HEK293T (cell line): ENCODE data around the gene EXOSC3.
"Not testable (repeated sequence)": the region's sequence is repeated elsewhere in the genome, so short reads cannot be mapped to it uniquely, and the experiment has no call there.

Experiments used
- CTCF ChIA-PET: fragments of 350-600 bp; formaldehyde crosslinking; extraction: SDS; loops from one replicate; lab custom pipeline; 2021; ENCODE audit warnings: antibody characterized with exemption, inconsistent platforms; lab: Yijun Ruan, JAX
- POLR2A ChIA-PET: fragments of 350-600 bp; formaldehyde crosslinking; extraction: SDS; loops from one replicate; lab custom pipeline; 2020; ENCODE audit warnings: antibody characterized with exemption, inconsistent platforms; lab: Yijun Ruan, JAX
- DNase-seq: peaks from one replicate; pipeline ENCODE4 v3.0.0; 2012; ENCODE audit warnings: mixed read lengths; ENCODE audit errors: extremely low spot score
- ARNT ChIP-seq: fragments of 450-650 bp; IDR thresholded peaks from 2 replicates; pipeline ENCODE4 v1.6.1; 2017; ENCODE audit warnings: mild to moderate bottlenecking
- BHLHE40 ChIP-seq: fragments of 450-650 bp; IDR thresholded peaks from 2 replicates; pipeline ENCODE4 v1.6.1; 2016; ENCODE audit warnings: mild to moderate bottlenecking, moderate library complexity, borderline replicate concordance
- CTBP1 ChIP-seq: fragments of 450-650 bp; IDR thresholded peaks from 2 replicates; pipeline ENCODE4 v1.6.1; 2016; ENCODE audit warnings: borderline replicate concordance
- ELF4 ChIP-seq: fragments of 450-650 bp; IDR thresholded peaks from 2 replicates; pipeline ENCODE4 v1.6.1; 2017; ENCODE audit warnings: antibody characterized with exemption
- FOXA1 ChIP-seq: fragments of 450-650 bp; IDR thresholded peaks from 2 replicates; pipeline ENCODE4 v1.6.1; 2016; ENCODE audit warnings: mild to moderate bottlenecking
- FOXK2 ChIP-seq: fragments of 450-650 bp; IDR thresholded peaks from 2 replicates; pipeline ENCODE4 v1.6.1; 2016; ENCODE audit warnings: mild to moderate bottlenecking
- FOXM1 ChIP-seq: fragments of 450-650 bp; IDR thresholded peaks from 2 replicates; pipeline ENCODE4 v1.6.1; 2017; ENCODE audit warnings: mild to moderate bottlenecking, borderline replicate concordance
- HDGF ChIP-seq: fragments of 450-650 bp; IDR thresholded peaks from 2 replicates; pipeline ENCODE4 v1.6.1; 2017; ENCODE audit warnings: antibody characterized with exemption, borderline replicate concordance
- L3MBTL2 ChIP-seq: fragments of 450-650 bp; conservative IDR thresholded peaks from 2 replicates; pipeline ENCODE4 v1.6.1; 2016; ENCODE audit warnings: mild to moderate bottlenecking
- LEF1 ChIP-seq: fragments of 450-650 bp; IDR thresholded peaks from 2 replicates; pipeline ENCODE4 v1.6.1; 2017; ENCODE audit warnings: mild to moderate bottlenecking, borderline replicate concordance
- NFRKB ChIP-seq: fragments of 450-650 bp; IDR thresholded peaks from 2 replicates; pipeline ENCODE4 v1.6.1; 2016; ENCODE audit warnings: mild to moderate bottlenecking, moderate library complexity
- SP1 ChIP-seq: fragments of 450-650 bp; IDR thresholded peaks from 2 replicates; pipeline ENCODE4 v1.6.1; 2017
- SUZ12 ChIP-seq: fragments of 450-650 bp; IDR thresholded peaks from 2 replicates; pipeline ENCODE4 v1.6.1; 2016; ENCODE audit warnings: mild to moderate bottlenecking
- TARDBP ChIP-seq: fragments of 450-650 bp; IDR thresholded peaks from 2 replicates; pipeline ENCODE4 v1.6.1; 2016
- ZNF384 ChIP-seq: fragments of 450-650 bp; IDR thresholded peaks from 2 replicates; pipeline ENCODE4 v1.6.1; 2016
- TF ChIP-seq, protein P1 (sequence below): fragments of 450-650 bp; IDR thresholded peaks from 2 replicates; pipeline ENCODE4 v1.6.1; 2016

Gene EXOSC3

DNA sequence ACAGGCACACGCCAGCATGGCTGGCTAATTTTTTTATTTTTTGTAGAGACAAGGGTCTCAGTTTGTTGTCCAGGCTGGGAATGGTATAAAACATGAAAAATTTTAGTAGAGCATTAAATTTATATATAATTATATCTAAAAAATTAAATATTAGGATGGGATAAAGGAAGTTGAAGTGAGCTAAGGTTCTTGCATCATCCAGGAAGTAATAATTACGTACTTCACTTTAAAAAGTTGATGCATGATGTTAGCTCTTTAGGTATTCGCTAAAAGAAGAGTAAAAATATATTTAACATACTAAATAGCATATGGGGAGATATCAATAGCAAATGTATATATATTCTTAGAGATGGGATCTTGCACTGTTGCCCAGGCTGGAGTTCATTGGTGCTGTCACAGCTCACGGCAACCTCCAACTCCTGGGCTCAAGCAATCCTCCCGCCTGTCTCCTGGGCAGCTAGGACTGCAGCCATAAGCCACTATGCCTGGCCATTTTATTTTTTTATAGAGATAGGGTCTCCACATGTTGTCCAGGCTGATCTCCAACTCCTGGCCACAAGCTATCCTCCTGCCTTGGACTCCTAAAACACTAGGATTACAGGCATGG, 28.0 kb upstream of the EXOSC3 start:
- CTCF ChIA-PET = no interaction called here
- POLR2A ChIA-PET = no interaction called here
- TF ChIP-seq ELF4 = no peak
- no peak for TF ChIP-seq SUZ12
- TF ChIP-seq, protein P1, sequence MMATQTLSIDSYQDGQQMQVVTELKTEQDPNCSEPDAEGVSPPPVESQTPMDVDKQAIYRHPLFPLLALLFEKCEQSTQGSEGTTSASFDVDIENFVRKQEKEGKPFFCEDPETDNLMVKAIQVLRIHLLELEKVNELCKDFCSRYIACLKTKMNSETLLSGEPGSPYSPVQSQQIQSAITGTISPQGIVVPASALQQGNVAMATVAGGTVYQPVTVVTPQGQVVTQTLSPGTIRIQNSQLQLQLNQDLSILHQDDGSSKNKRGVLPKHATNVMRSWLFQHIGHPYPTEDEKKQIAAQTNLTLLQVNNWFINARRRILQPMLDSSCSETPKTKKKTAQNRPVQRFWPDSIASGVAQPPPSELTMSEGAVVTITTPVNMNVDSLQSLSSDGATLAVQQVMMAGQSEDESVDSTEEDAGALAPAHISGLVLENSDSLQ = no peak
- no peak for TF ChIP-seq FOXM1
- no peak for TF ChIP-seq SP1
- no peak for TF ChIP-seq LEF1
- no peak for TF ChIP-seq CTBP1
- TF ChIP-seq FOXA1 = no peak
- no peak for TF ChIP-seq HDGF
- no peak for TF ChIP-seq L3MBTL2
- no peak for TF ChIP-seq ARNT
- DNase-seq = no peak

DNA sequence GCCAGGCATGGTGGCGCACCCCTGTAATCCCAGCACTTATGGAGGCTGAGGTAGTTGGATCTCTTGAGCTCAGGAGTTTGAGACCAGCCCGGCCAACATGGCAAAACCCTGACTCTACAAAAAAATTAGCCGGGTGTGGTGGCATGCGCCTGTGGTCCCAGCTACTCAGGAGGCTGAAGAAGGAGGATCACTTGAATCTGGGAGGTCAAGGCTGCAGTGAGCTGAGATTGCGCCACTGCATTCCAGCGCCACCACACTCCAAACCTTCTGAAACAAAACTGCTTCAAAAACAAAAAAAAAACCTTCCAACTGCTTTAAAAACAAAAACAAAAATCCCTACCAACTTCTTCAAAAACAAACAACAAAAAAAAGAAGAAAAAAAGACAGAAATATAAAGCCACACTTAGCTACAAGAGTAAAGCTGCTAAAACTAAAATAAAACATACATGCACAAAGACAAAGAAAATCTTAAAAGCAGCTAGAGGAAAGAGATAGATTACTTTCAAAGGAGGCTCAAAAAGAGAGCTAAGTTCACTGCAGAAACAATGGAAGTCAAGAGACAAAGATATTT, 27.1 kb upstream of the EXOSC3 start:
- ChIA-PET POLR2A (no interaction called here), CTCF (no interaction called here)
- DNase-seq = no peak
- TF ChIP-seq TARDBP (no peak), ARNT (no peak), L3MBTL2 (no peak), HDGF (no peak), SUZ12 (no peak), SP1 (no peak), ZNF384 (no peak), FOXA1 (no peak), NFRKB (no peak), CTBP1 (no peak), FOXM1 (no peak)

DNA sequence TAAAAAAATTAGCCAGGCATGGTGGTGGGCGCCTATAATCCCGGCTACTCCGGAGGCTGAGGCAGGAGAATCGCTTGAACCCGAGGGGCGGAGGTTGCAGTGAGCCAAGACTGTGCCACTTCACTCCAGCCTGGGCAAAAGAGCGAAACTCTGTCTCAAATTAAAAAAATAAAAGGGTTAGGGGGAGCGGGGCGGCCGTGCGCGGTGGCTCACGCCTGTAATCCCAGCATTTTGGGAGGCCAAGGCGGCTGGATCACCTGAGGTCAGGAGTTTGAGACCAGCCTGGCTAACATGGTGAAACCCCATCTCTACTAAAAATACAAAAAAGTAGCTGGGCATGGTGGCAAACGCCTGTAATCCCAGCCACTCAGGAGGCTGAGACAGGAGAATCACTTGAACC, 24.8 kb upstream of the EXOSC3 start:
- DNase-seq, CTCF ChIA-PET: not testable (repeated sequence)
- POLR2A ChIA-PET = interaction anchor here (1.2 kb wide), 1 partner anchor 9 kb away, joined by 4 read pairs; the partner anchor contains the start of gene DCAF10

DNA sequence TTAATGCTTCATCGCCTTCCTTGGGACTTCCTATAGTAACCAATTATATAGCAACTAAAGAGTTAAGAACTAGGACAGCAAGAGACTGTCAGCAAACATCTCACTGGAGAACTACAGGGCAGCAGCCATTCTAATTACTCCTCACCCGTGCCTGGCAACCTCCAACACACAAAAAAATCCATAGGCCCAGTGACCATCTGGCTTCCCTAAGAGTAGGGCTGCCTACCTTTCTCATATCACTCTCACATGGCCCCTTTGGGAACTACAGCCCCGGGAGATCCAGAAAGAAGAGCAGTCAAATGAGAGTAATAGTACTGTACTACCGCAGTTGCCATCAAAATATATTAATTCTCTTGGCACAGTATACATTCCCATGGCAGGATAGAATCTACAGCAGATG, 21.4 kb upstream of the EXOSC3 start:
- DNase-seq = no peak
- TF ChIP-seq CTBP1 = no peak
- TF ChIP-seq FOXA1 = no peak
- no peak for TF ChIP-seq SUZ12
- TF ChIP-seq HDGF = no peak
- no peak for TF ChIP-seq LEF1
- no peak for TF ChIP-seq TARDBP
- no peak for TF ChIP-seq FOXM1
- TF ChIP-seq NFRKB = no peak
- TF ChIP-seq L3MBTL2 = no peak
- no peak for TF ChIP-seq BHLHE40
- no peak for TF ChIP-seq ZNF384
- no peak for TF ChIP-seq ARNT
- TF ChIP-seq FOXK2 = no peak
- no peak for TF ChIP-seq ELF4
- no peak for TF ChIP-seq SP1
- TF ChIP-seq, protein P1 = no peak
- ChIA-PET CTCF (no interaction called here), POLR2A (no interaction called here)

DNA sequence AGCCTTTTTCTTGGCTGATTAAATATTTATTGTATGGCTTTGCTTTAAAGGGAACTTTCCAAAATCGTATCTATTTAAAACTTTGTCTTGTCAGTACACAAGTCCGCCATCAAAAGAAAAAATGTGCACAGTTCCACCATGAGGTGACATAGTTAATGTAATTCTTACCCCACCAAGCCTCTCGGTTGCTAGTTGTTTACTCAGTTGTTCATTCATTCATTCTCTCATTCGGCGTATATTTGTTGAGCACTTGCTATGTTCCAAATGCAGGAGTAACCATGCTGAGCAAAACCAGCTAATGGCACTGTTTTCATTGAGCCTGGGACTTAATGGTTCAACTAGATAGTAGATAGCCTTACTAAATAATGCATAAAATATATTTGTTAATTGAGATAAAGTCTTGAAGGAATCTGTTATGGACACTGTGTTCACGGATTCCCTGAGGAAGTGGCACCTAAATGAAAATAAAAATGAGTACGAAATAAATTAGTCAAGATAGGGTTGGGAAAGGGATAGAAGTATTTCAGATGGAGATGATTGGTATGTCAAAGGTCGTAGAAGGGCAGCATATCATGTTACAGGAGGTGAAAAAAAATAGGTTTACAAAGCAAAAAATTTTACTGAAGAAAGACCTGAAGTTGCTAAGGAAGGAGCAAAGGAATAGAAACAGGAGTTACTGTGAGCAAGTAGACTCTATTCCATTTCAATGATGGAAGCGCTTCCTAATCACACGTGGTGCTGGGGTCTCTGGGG, 17.3 kb upstream of the EXOSC3 start:
- ChIA-PET CTCF (no interaction called here), POLR2A (interaction anchor here (0.7 to 1.0 kb wide), 2 partner anchors 17 to 210 kb away, joined by 3 to 4 read pairs; partner anchors contain the start of genes EXOSC3 and TOMM5)
- DNase-seq = no peak
- 0 out of 2 replicates have a peak, but pooled peaks have one; percentile 22 for TF ChIP-seq ZNF384
- TF ChIP-seq L3MBTL2 = 0 out of 2 replicates have a peak, but pooled peaks have one; percentile 5
- no peak for TF ChIP-seq NFRKB
- TF ChIP-seq, protein P1 = no peak

DNA sequence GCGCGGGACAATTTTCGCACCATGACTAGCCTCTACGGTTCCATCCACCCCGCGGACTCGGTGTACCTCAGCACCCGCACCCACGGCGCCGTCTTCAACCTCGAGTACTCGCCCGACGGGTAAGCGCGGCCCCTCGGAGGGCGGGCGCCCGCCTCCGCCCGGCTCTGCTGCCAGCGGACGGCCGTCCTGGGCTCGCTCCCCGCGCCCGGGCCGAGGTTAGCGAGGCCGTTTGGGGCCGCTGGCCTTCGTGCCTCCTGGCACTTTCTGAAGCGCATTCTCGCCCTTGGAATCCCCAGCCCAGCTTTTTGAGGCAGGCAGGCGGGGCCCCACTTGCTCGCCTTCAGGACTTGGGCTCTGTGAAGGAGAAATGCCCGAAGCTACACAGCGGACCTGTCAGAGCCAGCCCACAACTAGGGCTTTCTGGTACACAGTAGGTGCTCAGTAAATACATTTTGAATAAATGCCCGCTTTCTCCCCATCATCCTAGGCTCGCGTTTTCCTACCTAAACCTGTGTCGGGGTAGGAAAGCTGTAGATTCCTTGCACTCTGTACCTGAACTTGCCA, 16.5 kb upstream of the EXOSC3 start:
- CTCF ChIA-PET = no interaction called here
- TF ChIP-seq SP1 (no peak), BHLHE40 (no peak), TARDBP (no peak), LEF1 (no peak)
- peak; percentile 34 for DNase-seq
- POLR2A ChIA-PET = interaction anchor here (0.7 to 2.5 kb wide), 5 partner anchors 8 to 209 kb away, joined by 3 to 19 read pairs (median 4); partner anchors contain the start of genes EXOSC3, TOMM5 and TRMT10B
